ENCODE results near the gene PTCH2.
A peak's percentile ranks its signal among the peaks of the same experiment; 100 is the strongest.

PTCH2 gene

GRCh38 chr1:44842862-44843655 is at the start of gene PTCH2 (continued):
- TF ChIP-seq PATZ1 (tag by site-specific recombination; IDR thresholded peaks at IDR 0.05) (peak; percentile 83), ZNF423 (tag by site-specific recombination; IDR thresholded peaks at IDR 0.05) (peak; percentile 92), ZNF776 (tag by site-specific recombination; IDR thresholded peaks at IDR 0.05; ENCODE audit: borderline replicate concordance) (no peak), ZNF398 (tag by site-specific recombination; IDR thresholded peaks at IDR 0.05) (peak; percentile 79), ZBTB20 (tag by site-specific recombination; IDR thresholded peaks at IDR 0.05) (peak; percentile 71; the same call in 1 of the 2 replicates), ZNF664 (tag by site-specific recombination; IDR thresholded peaks at IDR 0.05) (no peak), ZNF26 (tag by site-specific recombination; IDR thresholded peaks at IDR 0.05) (no peak), BCL6B (tag by site-specific recombination; IDR thresholded peaks at IDR 0.05) (no peak), ZNF174 (tag by site-specific recombination; IDR thresholded peaks at IDR 0.05) (no peak), ZNF37A (tag by site-specific recombination; IDR thresholded peaks at IDR 0.05) (no peak), ZNF23 (tag by site-specific recombination; IDR thresholded peaks at IDR 0.05; ENCODE audit: borderline replicate concordance) (no peak), ZNF707 (tag by site-specific recombination; IDR thresholded peaks at IDR 0.05) (no peak), SCRT2 (tag by site-specific recombination; IDR thresholded peaks at IDR 0.05) (no peak), ZNF626 (tag by site-specific recombination; IDR thresholded peaks at IDR 0.05) (no peak), PRDM4 (tag by site-specific recombination; IDR thresholded peaks at IDR 0.05) (0 out of 2 replicates have a peak, but pooled peaks have one; percentile 12), ZNF530 (tag by site-specific recombination; IDR thresholded peaks at IDR 0.05; ENCODE audit: low read depth) (no peak), MEIS1 (CRISPR knock-in tag; IDR thresholded peaks at IDR 0.05; ENCODE audit: borderline replicate concordance) (no peak), ZNF514 (tag by site-specific recombination; IDR thresholded peaks at IDR 0.05) (no peak), YY2 (tag by site-specific recombination; IDR thresholded peaks at IDR 0.05) (no peak), ZNF521 (tag by site-specific recombination; IDR thresholded peaks at IDR 0.05) (no peak), SCRT1 (tag by site-specific recombination; IDR thresholded peaks at IDR 0.05; ENCODE audit: borderline replicate concordance) (no peak), ZBTB6 (tag by site-specific recombination; IDR thresholded peaks at IDR 0.05) (peak; percentile 57), ZNF529 (tag by site-specific recombination; IDR thresholded peaks at IDR 0.05; ENCODE audit: insufficient replicate concordance) (no peak), GFI1B (tag by site-specific recombination; IDR thresholded peaks at IDR 0.05) (no peak), ZNF311 (tag by site-specific recombination; IDR thresholded peaks at IDR 0.05; ENCODE audit: borderline replicate concordance) (no peak), GLIS2 (tag by site-specific recombination; IDR thresholded peaks at IDR 0.05) (peak; percentile 98), ZNF792 (tag by site-specific recombination; IDR thresholded peaks at IDR 0.05) (peak; percentile 43; the same call in 1 of the 2 replicates), MYNN (tag by site-specific recombination; IDR thresholded peaks at IDR 0.05; ENCODE audit: borderline replicate concordance) (no peak), ZNF473 (tag by site-specific recombination; IDR thresholded peaks at IDR 0.05) (no peak), BCL11A (tag by site-specific recombination; IDR thresholded peaks at IDR 0.05; ENCODE audit: low read depth) (no peak)

All from HEK293 (cell line).